Pancreas (tissue), 10 donors: ENCODE results near the gene FIS1. TPM values are rescaled to one million over a fixed set of nuclear protein-coding genes. Genes with fewer than 3 reads are reported as not detected.

Source experiments
- ATAC-seq, 4 donors: fragments of 200-7000 bp; cut with Tn5 transposase; one replicate each; pipeline versions ENCODE4 v1.8.0 to v1.9.1; 2020; ENCODE audit warnings: mild to moderate bottlenecking in 4 of 4, moderate library complexity in 4 of 4
- DNase-seq, 6 donors: peaks; one replicate each; pipeline ENCODE4 v3.0.0-alpha.2; 2020
- FAIRE-seq: peaks from 2 replicates; lab custom pipeline; 2012; peaks lifted over from hg19 to GRCh38; lab: Jason Lieb, UNC
- H3K27ac ChIP-seq, 4 donors: fragments of 200-600 bp; sonication (generic); 1 replicate in 3 of 4; 2 replicates in 1 of 4; pipeline versions ENCODE4 v1.5.0 to v1.8.0; 2020
- H3K27me3 ChIP-seq, 4 donors: fragments of 200-600 bp; one replicate each; pipeline ENCODE4 v1.8.0; 2021
- H3K36me3 ChIP-seq, 3 donors: fragments of 200-600 bp; sonication (generic) in 1 of 3; one replicate each; pipeline versions ENCODE4 v1.5.0 to v1.8.0; 2020 to 2021
- H3K4me1 ChIP-seq, 3 donors: fragments of 200-600 bp; one replicate each; pipeline ENCODE4 v1.8.0; 2021
- H3K4me3 ChIP-seq, 4 donors: fragments of 200-600 bp; sonication (generic) in 2 of 4; one replicate each; pipeline versions ENCODE4 v1.5.0 to v1.8.0; 2020 to 2021
- H3K9me3 ChIP-seq, 4 donors: fragments of 200-600 bp; one replicate each; pipeline ENCODE4 v1.8.0; 2021
- WGBS, 2 donors: extraction: QIAGEN DNeasy Blood & Tissue Kit; methylation state at CpG; one replicate each; pipeline ENCODE4 v1.1.7; 2013; 5-methylcytosine and 5-hydroxymethylcytosine counted together
- intact Hi-C, 3 donors: fragments of 100-400 bp; cut with DNase I; formaldehyde crosslinking; loops; one replicate each; pipeline versions ENCODE4 v1.11.1 to v1.14.2; 2022
- polyA plus RNA-seq, 2 donors: library from polyadenylated mRNA; stranded (reverse); fragments of 200-250 nt; gene quantifications; one replicate each; pipeline ENCODE4 v1.2.3, GENCODE V29; 2013
- total RNA-seq, 6 donors: library from RNA; stranded (reverse); fragmentation: NEBNext Ultra II Directional in 4 of 6; extraction: Animal tissue kit (Norgen Biotek cat#: 25700) in 4 of 6; gene quantifications; one replicate each; pipeline versions ENCODE4 v1.2.1 to v1.2.4, GENCODE V29; 2021 to 2023
- TF ChIP-seq, protein P1 (sequence below), 4 donors: fragments of 200-600 bp; sonication (generic) in 3 of 4; IDR thresholded peaks; one replicate each; pipeline versions ENCODE4 v1.5.0 to v1.8.0; 2021; ENCODE audit warnings: antibody characterized with exemption in 4 of 4
- donor health status: healthy with polysubstance abuse.
- donor health status: DM: no; HTN: no; CAD: no; lungs with moderate emphysema.
- donor health status: DM: no; HTN: no; CAD: no.
- donor health status: control.
- donor health status: control.
- donor health status: Bipolar disorder and iron deficiency.
- donor health status: DM: yes; HTN: yes; CAD: no.
- donor health status: DM: no; HTN: no; CAD: no.
- donor health status: DM: no; HTN: no; CAD: no.
- donor health status: DM: yes; HTN: yes; CAD: no.

The FIS1 gene
- total and polyA plus RNA-seq, 8 donors = 75.4 to 144 (median 91.6) TPM

GRCh38 chr7:101277155-101277554 is 32.3 kb upstream of the FIS1 start:
- 68 to 79% methylated on average over 9 of the region's 9 CpGs for WGBS, 2 donors
- Histone ChIP-seq H3K4me1 (no peaks in the 10 kb centered on the region), H3K27me3 (no peaks in the 10 kb centered on the region), H3K36me3 (no peaks in the 10 kb centered on the region), H3K4me3 (no peak overlapping the region), H3K9me3 (no peaks in the 10 kb centered on the region), H3K27ac (no peak overlapping the region)
- intact Hi-C loops = loop anchor here in 2 of 3 donors (5.0 to 10.0 kb wide), 2 partner anchors 130 to 132 kb away; no protein-coding TSS in a partner anchor
- DNase-seq = peak in 1 of 6 donors; percentile 12
- TF ChIP-seq, protein P1, sequence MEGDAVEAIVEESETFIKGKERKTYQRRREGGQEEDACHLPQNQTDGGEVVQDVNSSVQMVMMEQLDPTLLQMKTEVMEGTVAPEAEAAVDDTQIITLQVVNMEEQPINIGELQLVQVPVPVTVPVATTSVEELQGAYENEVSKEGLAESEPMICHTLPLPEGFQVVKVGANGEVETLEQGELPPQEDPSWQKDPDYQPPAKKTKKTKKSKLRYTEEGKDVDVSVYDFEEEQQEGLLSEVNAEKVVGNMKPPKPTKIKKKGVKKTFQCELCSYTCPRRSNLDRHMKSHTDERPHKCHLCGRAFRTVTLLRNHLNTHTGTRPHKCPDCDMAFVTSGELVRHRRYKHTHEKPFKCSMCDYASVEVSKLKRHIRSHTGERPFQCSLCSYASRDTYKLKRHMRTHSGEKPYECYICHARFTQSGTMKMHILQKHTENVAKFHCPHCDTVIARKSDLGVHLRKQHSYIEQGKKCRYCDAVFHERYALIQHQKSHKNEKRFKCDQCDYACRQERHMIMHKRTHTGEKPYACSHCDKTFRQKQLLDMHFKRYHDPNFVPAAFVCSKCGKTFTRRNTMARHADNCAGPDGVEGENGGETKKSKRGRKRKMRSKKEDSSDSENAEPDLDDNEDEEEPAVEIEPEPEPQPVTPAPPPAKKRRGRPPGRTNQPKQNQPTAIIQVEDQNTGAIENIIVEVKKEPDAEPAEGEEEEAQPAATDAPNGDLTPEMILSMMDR (IDR thresholded peaks at IDR 0.05) = no peak
- no peak for FAIRE-seq
- no peak for ATAC-seq

- DNase-seq (no peak), ATAC-seq (no peak), FAIRE-seq (no peak)
- H3K27ac ChIP-seq = no peak overlapping the region
- H3K27me3 ChIP-seq = no peaks in the 10 kb centered on the region
- H3K4me1 ChIP-seq = no peaks in the 10 kb centered on the region
- intact Hi-C loops = loop anchor here in 1 of 3 donors (10.0 kb wide), 1 partner anchor 128 kb away; no protein-coding TSS in a partner anchor
- no peaks in the 10 kb centered on the region for H3K36me3 ChIP-seq
- H3K9me3 ChIP-seq = no peaks in the 10 kb centered on the region
- H3K4me3 ChIP-seq = no peak overlapping the region
- TF ChIP-seq, protein P1 (IDR thresholded peaks at IDR 0.05) = no peak
- WGBS, 2 donors = 50 to 60% methylated on average over 4 of the region's 4 CpGs
These were observed 28.3 kb upstream of the FIS1 start for GRCh38 chr7:101273206-101273605.

GRCh38 chr7:101271021-101271420 is 26.1 kb upstream of the FIS1 start:
- no peak for ATAC-seq
- no peaks in the 10 kb centered on the region for H3K36me3 ChIP-seq
- no peak overlapping the region for H3K4me3 ChIP-seq
- no peaks in the 10 kb centered on the region for H3K9me3 ChIP-seq
- intact Hi-C loops = loop anchor here in 1 of 3 donors (10.0 kb wide), 1 partner anchor 126 kb away; no protein-coding TSS in a partner anchor
- WGBS, 2 donors = 77 to 82% methylated on average over 5 of the region's 5 CpGs
- TF ChIP-seq, protein P1 (IDR thresholded peaks at IDR 0.05) = no peak
- no peak for DNase-seq
- H3K27me3 ChIP-seq = no peaks in the 10 kb centered on the region
- FAIRE-seq = no peak
- no peaks in the 10 kb centered on the region for H3K4me1 ChIP-seq
- H3K27ac ChIP-seq = no peak overlapping the region

GRCh38 chr7:101269664-101270063 is 24.8 kb upstream of the FIS1 start:
- TF ChIP-seq, protein P1 (IDR thresholded peaks at IDR 0.05) = no peak
- intact Hi-C loops = loop anchor here in 1 of 3 donors (10.0 kb wide), 1 partner anchor 125 kb away; no protein-coding TSS in a partner anchor
- Histone ChIP-seq H3K27me3 (no peaks in the 10 kb centered on the region), H3K9me3 (no peaks in the 10 kb centered on the region), H3K4me3 (no peak overlapping the region), H3K4me1 (no peaks in the 10 kb centered on the region), H3K36me3 (no peaks in the 10 kb centered on the region), H3K27ac (no peak overlapping the region)
- no peak for DNase-seq
- ATAC-seq = no peak
- FAIRE-seq = no peak
- 79 to 86% methylated on average over 21 of the region's 21 CpGs for WGBS, 2 donors
